ENCODE data around the gene NKAIN2.
"Not testable (repeated sequence)": the region's sequence is repeated elsewhere in the genome, so short reads cannot be mapped to it uniquely, and the experiment has no call there.

Gene NKAIN2

DNA sequence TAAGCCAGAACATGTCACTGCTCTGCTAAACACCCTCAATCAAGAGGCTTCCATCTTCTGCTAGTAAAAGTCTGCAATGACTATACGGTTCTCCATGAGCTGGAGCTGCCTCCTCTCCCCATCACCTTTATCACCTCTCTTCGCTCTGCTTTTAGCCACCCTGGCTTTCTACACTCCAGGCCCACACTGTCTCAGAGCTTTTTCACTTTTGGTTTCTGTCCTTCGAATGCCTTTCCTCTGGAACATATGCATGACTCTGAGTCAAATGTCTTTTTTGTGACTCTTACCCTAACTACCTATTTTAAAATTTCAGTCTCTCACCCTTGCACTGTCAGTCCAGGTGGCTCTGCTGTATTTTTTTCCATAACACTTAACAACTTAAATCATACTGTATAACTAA is 633.1 kb downstream of the NKAIN2 start:
- no peak for DNase-seq (ENCODE audit: low spot score)

DNA sequence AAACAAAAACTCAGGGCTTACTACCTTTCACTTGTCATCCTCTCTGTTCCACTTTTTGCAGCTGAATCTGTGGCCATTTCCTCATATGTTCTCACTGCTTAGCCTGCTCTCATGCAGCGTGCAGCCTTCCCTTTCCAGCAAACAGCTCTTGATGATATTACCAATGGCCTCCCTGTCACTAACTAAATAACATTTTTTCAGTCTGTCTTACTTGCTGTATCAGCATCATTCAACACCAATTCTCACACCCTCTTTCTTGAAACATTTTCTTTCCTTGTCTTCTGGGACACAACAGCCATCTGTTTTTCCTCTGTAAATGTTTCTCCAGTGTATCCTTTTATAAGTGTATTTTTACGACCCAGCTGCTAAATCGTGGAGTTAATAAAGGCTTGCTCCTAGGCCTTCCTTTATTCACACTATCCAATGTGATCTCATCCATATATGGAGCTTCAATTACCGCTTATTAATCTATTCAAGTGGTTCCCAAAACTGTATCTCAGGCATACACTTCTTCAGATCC is 634.9 kb downstream of the NKAIN2 start:
- DNase-seq (ENCODE audit: low spot score) = no peak

DNA sequence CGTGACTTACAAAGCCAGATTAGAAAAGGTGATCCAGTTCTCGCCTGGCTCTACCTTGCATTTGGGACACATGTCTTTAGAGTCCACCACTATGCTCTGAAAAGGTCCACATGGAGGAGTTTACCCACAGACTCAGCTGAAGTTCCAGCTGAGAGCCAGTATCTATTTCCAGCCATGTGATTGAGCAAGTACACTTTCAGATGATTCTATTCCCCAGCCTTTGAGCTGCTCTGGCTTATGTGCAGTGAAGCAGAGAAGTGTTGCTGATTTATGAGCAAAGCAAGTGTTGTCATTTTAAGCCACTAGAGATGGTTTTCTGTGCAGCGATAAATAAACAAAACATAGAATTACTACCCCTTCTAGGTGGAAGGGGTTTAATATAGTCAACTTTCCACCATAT is 637.8 kb downstream of the NKAIN2 start:
- no peak for DNase-seq (ENCODE audit: low spot score)

DNA sequence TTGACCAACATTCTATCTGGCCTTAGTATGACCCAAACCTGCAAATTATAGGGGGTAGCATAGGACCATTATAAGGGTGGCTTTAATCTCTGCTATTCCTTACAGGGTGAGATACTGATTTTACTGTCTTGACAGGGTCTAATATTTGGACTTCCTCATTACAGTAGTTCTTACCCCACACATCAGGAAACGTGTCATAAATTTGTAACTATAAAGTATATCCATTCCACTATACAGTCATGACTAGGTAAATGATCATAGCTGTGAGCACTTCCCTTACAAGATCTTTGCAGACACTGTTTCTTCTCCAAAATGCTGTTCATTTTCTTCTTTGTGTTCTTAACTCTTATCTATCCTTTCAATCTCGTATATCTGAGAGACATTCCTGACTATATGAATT is 639.9 kb downstream of the NKAIN2 start:
- DNase-seq (ENCODE audit: low spot score) = no peak

DNA sequence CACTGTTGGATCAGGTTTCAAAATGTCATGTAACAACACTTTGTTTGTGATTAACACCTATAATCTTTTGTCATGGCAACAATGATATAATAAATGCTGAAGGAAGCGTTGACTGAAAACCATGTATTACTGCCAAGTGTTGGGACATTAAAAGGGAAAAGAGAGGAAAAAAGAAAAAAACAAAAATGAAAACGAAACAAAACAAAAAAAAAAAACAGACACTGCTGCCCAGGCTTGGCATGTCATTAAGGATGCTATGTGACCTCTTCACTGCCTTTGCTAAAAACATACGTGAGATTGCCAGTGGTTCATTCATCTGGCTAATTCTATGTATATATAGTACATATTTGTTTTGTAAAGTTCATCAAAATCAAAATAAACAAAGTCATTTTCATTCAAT is 641.9 kb downstream of the NKAIN2 start:
- DNase-seq (ENCODE audit: low spot score) = no peak

DNA sequence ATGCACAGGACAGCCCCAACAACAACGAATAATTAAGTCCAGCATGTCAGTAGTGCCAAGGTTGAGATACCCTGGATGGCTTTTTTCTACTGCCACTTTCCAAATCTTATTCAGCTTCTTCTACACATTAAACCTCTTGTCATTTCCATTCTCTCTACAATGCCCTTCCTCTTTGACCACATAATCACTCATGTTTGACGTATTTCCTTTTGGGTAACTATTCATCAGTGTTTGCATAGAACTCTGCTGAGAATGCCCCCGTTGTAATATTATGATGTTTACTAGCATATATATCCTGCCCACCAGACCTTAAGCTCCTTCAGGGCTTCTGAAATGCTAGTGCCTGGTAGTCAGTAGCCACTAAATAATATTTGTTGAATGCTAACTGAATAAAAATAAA is 643.3 kb downstream of the NKAIN2 start:
- DNase-seq (ENCODE audit: low spot score) = no peak

DNA sequence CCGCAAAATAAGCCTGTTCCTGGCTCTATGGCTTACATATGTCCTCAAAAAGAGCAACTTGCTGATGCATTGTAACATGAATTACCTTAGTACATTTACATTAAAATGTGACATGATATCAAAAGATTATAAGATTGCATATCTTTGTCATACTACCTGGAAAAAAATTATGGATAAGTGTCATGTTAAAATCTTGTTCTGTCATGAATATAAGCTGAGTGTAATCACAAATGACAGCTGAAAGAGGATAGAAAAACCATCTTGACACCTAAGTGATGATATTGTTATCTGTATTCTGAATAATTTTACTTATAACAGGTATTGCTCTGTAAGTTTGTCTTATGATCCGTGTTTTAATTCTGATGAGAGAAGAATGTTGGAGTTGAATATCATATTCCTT is 655.6 kb downstream of the NKAIN2 start:
- no peak for DNase-seq (ENCODE audit: low spot score)

DNA sequence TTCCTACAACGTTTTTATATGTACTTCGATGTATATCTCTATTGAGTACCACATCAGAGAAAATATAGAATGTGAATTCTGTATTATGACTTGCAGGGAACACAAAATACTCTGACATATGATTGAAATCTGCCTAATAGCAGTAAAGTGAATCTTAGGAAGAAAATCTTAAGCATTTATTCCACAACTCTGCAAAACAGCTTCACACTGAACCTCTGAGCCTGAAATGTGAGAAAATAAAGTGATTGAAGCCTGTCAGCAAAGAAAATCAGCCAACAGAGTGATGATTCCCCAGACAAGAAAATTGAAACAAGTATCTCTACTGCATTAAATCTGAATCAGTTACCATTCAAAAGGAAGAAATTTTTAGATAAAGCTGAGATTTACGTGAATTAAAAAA is 659.1 kb downstream of the NKAIN2 start:
- DNase-seq (ENCODE audit: low spot score) = no peak

DNA sequence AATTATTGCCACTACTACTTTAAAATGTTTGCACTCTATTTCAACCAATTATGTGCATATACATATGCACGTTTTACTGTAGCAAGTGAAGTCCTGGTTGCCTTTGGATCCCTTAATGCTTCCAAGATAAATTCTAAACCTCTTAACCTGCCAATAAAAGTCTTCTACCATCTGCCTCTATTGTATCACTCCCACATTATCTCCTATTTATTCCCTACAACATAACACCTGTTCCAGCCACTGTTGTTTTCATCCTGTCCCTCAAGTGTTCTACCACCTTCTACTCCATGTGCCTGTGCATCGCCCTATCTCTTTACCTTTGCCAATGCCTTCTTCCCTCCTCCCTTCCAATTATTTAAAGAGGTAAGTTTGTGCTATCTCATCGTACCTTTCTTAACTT is 659.6 kb downstream of the NKAIN2 start:
- no peak for DNase-seq (ENCODE audit: low spot score)

DNA sequence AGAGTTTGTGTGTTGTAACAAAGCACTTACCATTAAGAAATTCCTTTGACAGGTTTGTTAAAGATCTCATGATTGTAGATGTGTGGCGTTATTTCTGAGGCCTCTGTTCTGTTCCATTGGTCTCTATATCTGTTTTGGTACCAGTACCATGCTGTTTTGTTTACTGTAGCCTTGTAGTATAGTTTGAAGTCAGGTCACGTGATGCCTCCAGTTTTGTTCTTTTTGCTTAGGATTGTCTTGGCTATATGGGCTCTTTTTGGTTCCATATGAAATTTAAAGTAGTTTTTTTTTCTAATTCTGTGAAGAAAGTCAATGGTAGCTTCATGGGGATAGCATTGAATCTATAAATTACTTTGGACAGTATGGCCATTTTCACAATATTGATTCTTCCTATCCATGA is 660.9 kb downstream of the NKAIN2 start:
- DNase-seq (ENCODE audit: low spot score) = not testable (repeated sequence)

DNA sequence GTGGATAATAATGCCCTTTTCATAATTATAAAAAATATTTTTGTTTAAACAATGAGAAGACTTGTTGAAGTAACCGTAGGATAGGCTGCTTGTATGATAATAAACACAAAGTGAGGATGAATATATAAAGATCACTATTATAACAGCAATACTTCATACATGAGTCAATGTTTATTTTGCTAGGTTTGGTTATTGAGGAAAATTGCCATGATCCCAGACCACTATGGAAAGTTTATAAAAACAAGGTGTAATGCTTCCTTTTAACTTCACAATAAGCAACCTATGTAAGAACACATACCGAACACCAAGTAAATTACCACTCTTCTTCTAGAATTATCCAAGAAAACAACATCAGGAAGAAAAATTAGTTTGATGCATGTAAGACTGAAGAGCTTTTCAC is 663.3 kb downstream of the NKAIN2 start:
- no peak for DNase-seq (ENCODE audit: low spot score)

DNA sequence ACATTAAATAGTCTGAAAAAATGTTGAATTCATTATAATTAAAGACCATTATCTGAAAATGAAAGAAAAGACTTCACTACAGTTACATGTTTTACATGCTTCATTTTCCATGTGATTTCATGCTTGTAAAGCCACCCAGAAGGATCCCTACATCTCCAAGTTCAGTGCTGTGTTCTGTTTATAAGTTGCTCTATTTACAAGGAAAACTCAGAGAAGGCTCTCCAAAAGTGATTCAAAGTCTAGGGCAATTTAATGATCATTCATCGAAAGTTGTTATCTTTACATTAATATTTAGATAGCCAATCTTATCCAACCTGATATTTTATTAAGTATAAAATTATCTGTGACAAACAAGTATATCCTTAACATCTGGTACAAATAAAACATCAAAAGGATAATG is 663.7 kb downstream of the NKAIN2 start:
- no peak for DNase-seq (ENCODE audit: low spot score)

DNA sequence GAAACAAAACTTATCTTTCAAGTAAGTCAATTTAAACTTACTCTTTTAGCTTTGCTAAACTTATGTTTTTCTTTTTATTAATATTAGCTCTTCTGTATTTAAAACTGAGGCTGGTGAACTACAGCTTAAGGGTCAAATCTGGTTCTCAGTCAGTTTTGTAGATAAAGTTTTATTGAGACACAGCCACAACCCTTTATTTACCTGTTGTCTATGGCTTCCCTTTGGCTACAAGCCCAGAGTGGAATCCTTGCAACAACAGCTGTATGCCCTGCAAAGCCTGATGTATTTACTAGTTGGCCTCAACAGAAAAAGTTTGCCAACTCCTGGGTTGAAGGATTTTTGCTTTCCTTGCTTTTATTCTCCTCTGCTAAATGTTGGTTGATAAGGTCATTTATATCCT is 667.1 kb downstream of the NKAIN2 start:
- DNase-seq (ENCODE audit: low spot score) = no peak

DNA sequence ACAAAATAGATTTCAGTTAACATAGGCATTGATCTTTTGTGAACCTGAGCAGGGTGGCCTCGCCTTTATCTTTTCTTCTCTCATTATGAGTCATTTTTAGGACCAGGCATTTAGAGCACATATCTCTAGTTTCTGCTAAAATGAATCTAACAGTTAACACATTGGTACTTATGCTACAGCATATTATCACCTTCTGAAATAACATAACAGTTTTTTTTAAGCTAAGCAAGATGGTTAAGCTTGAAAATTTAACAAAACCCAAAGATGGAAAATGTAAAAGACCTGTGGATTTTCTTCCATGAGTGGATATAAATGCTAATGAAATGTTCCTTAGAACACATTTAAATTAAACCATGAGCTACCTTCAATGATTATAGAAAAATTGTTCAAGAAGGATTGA is 671.5 kb downstream of the NKAIN2 start:
- DNase-seq (ENCODE audit: low spot score) = no peak

DNA sequence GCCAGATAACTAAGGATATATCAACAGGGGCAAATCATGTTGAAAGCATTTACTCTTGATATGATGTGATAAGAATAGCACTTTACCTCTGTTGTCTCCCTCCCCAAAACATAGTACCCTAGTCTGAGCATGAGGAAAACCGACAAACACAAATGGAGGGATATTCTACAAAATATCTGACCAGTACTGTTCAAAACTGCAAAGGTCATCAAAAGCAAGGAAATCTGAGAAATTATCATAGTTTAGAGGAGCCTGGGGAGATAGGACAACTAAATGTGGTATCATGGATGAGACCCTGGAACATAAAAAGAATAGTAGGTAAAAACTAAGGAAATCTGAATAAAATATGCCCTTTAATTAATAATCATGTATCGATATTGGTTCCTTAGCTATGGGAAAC is 675.2 kb downstream of the NKAIN2 start:
- no peak for DNase-seq (ENCODE audit: low spot score)

DNA sequence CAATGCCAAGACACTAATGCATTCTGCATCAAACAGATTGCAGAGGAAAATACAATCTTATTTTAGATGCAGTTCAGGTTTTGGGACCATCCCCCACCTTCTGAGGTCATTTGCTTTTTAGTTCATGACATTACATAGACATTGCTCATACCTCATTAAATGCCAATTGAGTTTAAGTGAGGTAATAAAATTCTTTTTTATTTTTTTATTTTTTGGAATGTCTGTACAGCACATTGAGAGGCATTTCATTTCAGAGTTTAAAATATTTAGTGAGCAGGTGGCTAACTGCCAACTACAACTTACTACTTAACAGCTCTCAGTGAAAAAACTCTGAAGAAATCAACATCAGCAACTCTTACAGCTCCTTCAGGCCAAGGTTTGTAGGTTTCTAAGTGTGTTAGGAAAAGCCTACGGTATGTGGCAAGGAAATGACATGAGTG is 676.3 kb downstream of the NKAIN2 start:
- no peak for DNase-seq (ENCODE audit: low spot score)

DNA sequence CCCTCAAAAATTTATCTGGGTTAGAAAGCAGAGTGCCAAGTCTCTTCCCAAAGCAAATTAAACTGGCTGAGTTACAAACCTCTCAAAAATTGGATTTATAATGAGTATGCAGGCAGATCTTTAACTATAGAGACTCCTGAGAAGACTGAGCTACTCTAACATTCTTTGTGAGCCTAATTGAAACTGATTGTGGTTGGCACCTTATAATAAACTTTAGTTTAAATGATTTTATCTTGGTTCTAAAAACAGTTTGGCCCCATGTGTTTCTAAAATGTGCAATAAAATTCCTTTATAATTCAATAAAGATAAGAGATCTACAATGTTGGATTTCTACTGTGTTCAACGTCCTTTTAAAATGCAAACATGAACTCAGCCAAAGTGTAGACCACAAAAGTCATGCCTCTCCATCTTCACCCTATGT is 678.4 kb downstream of the NKAIN2 start:
- DNase-seq (ENCODE audit: low spot score) = no peak

DNA sequence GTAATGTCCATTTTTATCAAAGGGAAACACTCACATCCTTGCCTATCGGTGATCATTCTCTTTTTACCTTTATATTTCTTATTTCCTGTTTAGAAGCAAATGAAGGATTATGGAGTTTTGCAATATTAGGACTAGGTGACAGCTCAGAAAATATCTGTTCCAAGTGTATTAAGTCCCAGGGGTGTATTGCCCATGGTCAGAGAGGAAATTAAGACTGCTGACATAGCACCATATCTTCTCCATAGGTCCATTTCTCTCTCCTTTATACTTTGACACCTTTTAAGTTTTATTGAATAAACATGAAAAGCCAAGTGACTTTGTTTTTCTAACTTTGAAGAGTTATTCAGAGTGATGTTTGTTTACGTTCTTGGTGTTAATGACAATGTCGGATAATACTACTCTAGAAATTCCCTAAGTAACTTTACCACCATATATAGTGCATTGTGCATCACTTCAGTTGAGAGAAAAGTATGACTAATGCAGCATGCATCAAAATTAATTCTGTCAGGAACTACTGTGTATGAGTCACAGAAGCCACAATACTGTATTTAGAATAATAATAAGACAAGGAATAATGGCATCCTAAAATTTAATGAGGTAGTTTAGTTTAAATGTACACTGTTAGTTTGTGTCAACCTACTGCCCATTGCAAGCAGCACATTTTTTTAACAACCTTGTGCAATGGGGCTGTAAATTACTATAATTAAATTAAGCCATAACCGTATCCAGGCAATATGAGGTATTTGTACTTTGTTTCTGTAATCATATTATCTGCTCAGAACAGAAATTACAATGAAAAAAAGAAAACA is 684.2 kb downstream of the NKAIN2 start:
- no peak for DNase-seq (ENCODE audit: low spot score)

DNA sequence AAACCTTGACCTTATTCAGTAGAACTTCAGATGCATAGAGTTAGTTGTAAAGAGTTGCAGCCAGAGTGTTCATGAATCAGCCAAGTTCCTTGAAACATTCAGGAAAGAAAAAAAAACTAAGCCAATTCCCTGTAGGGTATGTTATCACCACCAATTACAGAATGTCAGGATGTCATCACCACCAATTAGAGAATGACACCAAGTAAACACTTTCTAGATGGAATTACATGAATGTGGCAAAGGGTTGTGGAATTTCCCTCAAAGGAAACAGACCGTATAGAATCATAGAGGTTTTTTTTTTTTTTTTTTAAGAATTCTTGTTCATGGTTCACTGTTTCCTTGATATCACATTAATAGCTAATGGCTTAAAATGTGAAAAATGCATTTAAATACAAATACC is 686.5 kb downstream of the NKAIN2 start:
- DNase-seq (ENCODE audit: low spot score) = no peak

DNA sequence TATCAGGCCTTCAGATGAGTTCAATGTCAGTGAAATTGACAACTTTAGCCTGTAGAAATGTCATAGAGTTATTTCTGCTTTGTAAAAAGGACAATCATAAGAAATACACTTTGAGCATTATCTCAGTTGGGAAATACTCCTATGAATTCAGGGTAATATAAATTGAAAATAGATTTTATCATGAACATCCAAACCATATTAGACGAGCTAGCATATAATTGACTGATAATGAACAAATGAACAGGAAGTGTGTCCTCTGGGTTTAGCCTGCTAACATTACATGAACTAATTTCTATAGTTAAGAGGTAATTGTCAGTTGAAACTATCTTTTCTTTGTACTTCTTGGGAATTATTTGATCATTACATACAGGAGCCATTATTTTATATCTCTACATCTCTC is 689.6 kb downstream of the NKAIN2 start:
- DNase-seq (ENCODE audit: low spot score) = no peak

DNA sequence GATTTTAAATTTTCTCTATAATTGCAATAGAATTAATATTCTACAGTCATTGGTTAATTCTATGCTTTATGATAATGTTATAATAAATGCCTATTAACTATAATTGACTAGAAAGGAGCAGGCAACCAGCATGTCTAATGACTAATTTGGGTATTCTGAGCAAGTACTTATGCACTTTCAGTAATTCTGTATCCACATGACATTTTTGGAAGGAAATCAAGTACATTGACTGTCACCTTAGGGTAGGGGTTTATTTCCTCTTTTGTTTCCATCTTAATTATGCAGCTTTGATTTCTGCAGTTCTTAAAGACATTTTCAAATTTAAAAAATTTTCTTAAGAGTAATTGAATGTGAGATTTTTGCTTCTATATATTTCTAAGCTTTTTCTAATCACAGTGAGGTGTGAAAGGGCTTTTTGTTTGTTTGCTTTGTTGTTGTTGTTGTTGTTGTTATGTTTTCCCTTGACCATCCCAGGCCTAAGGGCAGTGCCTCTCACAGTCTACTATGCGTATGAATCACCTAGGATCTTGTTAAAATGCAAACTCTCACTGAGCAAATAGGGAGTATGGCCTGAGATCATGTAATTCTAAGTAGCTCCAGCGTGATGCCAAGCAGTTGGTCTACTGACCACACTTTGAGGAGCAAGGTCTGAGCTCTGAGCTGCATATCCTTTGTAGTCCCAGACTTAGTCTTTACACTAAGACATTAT is 691.4 kb downstream of the NKAIN2 start:
- DNase-seq (ENCODE audit: low spot score) = no peak

DNA sequence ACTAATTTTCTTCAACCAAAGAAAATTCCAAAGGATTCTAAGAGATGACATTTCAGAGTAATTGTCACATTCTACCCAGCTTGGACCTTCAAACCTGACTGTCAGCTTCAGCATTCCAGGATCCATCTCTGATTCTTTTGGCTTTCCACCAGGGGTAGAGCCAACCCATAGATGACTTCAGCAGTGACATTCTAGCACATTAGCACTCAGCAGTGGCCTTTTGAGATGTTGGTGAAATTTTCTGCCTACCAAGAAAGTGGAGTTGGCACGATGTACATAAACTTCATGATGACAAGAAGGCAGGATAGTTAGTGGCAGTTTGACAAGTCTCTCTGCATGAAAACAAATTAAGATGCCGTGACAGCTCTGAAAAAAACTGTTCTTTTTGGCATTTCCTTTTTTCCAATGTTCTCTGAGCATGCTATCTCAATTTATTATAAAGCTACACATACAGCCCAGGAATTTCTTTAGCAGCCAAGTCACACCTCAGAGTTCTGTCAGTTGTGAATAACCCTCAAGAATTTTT is 692.1 kb downstream of the NKAIN2 start:
- no peak for DNase-seq (ENCODE audit: low spot score)

DNA sequence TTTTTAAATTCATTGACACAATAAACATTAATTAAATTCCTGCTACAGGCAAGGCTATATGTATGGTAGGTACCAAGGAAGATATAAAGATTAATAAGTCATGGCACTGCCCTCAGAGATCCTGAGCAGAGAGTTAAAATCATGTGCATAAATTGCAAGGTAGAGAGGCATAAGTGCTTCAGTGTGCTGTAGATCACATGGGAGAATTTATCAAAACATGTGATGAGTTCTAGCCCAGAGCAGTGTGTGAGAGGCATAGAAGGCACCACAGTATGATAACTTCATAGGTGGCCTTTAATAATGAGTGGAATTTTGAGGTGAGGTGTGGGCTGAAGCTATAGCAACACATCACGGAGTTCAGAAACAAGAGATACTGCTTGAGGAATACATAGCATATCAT is 692.7 kb downstream of the NKAIN2 start:
- no peak for DNase-seq (ENCODE audit: low spot score)
